D721Med (cell line): ENCODE data around the gene TIMM8A.

Experiments
- DNase-seq: peaks from one replicate; pipeline ENCODE4 v3.0.0; 2011; ENCODE audit warnings: low spot score; ENCODE audit not compliant: insufficient read length
- FAIRE-seq: peaks from 2 replicates; lab custom pipeline; 2011; peaks lifted over from hg19 to GRCh38; lab: Jason Lieb, UNC
- CTCF ChIP-seq: IDR thresholded peaks from 2 replicates; pipeline ENCODE4 v1.5.1; 2012; ENCODE audit warnings: mild to moderate bottlenecking, control low read depth; ENCODE audit not compliant: insufficient read depth; ENCODE audit errors: missing control alignments

The TIMM8A gene

GRCh38 chrX:101348452-101349192 lies at the start of gene TIMM8A:
Gene TIMM8A, minus strand, starts transcription at chrX:101348742. Its CDS starts 78 bp downstream, at chrX:101348664.
- FAIRE-seq (no peak), DNase-seq (peak; percentile 59)
- TF ChIP-seq CTCF = no peak

- no peak for FAIRE-seq
- no peak for DNase-seq
- no peak for TF ChIP-seq CTCF
Measured at GRCh38 chrX:101397779-101398178, 49.2 kb upstream of the TIMM8A start.

GRCh38 chrX:101395789-101396188 lies 47.2 kb upstream of the TIMM8A start:
- no peak for FAIRE-seq
- DNase-seq = no peak

GRCh38 chrX:101394372-101394771 lies 45.8 kb upstream of the TIMM8A start:
- no peak for FAIRE-seq
- TF ChIP-seq CTCF = no peak
- no peak for DNase-seq

More at GRCh38 chrX:101395789-101396188, 47.2 kb upstream of the TIMM8A start:
- no peak for TF ChIP-seq CTCF

- DNase-seq = no peak
- TF ChIP-seq CTCF = no peak
- no peak for FAIRE-seq
Measured at GRCh38 chrX:101393530-101394305, 45.2 kb upstream of the TIMM8A start.

GRCh38 chrX:101391831-101392230 lies 43.3 kb upstream of the TIMM8A start:
- TF ChIP-seq CTCF = no peak
- no peak for DNase-seq
- FAIRE-seq = no peak
